IMR-90 (cell line): ENCODE measurements around the gene PPP5C. TPM values are rescaled to one million over a fixed set of nuclear protein-coding genes. Genes with fewer than 3 reads are reported as not detected.
A peak's percentile ranks its signal among the peaks of the same experiment; 100 is the strongest.
"Not testable (repeated sequence)": the region's sequence is repeated elsewhere in the genome, so short reads cannot be mapped to it uniquely, and the experiment has no call there.

Source experiments
- ATAC-seq: fragments of 200-7000 bp; cut with Tn5 transposase; 2 replicates; pipeline ENCODE4 v1.9.1; 2020; ENCODE audit warnings: low read depth, mild to moderate bottlenecking, moderate library complexity
- BruUV-seq: library from RNA; stranded (reverse); fragments of 400-500 nt; replicated peaks from 2 replicates; lab custom pipeline; 2021; lab: Mats Ljungman, UMichigan
- CTCF ChIA-PET: fragments of 300-600 bp; formaldehyde crosslinking; extraction: SDS; loops from one replicate; lab custom pipeline; 2021; ENCODE audit warnings: antibody characterized with exemption; lab: Yijun Ruan, JAX
- POLR2A ChIA-PET: fragments of 300-600 bp; sonication (Branson Sonifier 250); formaldehyde crosslinking; loops from one replicate; lab custom pipeline; 2022; ENCODE audit warnings: antibody characterized with exemption; ENCODE audit not compliant: unreplicated experiment; lab: Charles Lee
- DNase-seq: peaks from one replicate; pipeline ENCODE4 v3.0.0; 2013
- H2AFZ ChIP-seq: replicated peaks from 2 replicates; pipeline ENCODE3; 2013; ENCODE audit warnings: low read length, mild to moderate bottlenecking; ENCODE audit not compliant: poor library complexity
- H2AK5ac ChIP-seq: 2 replicates; pipeline ENCODE4 v1.6.1; 2013; ENCODE audit warnings: low read depth, low read length, inconsistent platforms
- H2AK9ac ChIP-seq: replicated peaks from 2 replicates; pipeline ENCODE3; 2013; ENCODE audit warnings: mild to moderate bottlenecking, low read depth, low read length, moderate library complexity; ENCODE audit not compliant: poor library complexity
- H2BK120ac ChIP-seq: 2 replicates; pipeline ENCODE4 v1.6.1; 2013; ENCODE audit warnings: low read depth, low read length, inconsistent platforms
- H2BK15ac ChIP-seq: 3 replicates; pipeline ENCODE4 v1.6.1; 2013; ENCODE audit warnings: low read depth, low read length, inconsistent platforms
- H2BK20ac ChIP-seq: 2 replicates; pipeline ENCODE4 v1.6.1; 2013; ENCODE audit warnings: low read depth, mild to moderate bottlenecking, inconsistent platforms, low read length, moderate library complexity
- H2BK5ac ChIP-seq: 2 replicates; pipeline ENCODE4 v1.6.1; 2013; ENCODE audit warnings: mild to moderate bottlenecking, low read depth, low read length, inconsistent platforms; ENCODE audit not compliant: poor library complexity, severe bottlenecking
- H3K14ac ChIP-seq: replicated peaks from 2 replicates; pipeline ENCODE4 v1.6.1; 2013; ENCODE audit warnings: low read depth, low read length, inconsistent platforms
- H3K18ac ChIP-seq: 2 replicates; pipeline ENCODE4 v1.6.1; 2013; ENCODE audit warnings: low read depth, low read length, control low read depth
- H3K23ac ChIP-seq: 2 replicates; pipeline ENCODE4 v1.6.1; 2013; ENCODE audit warnings: low read depth, low read length, inconsistent platforms
- H3K27ac ChIP-seq: 2 replicates; pipeline ENCODE4 v1.5.1; 2013; ENCODE audit warnings: mild to moderate bottlenecking, control low read depth, low read length; ENCODE audit not compliant: insufficient read depth
- H3K27me3 ChIP-seq: 2 replicates; pipeline ENCODE4 v1.6.1; 2013; ENCODE audit warnings: low read length; ENCODE audit not compliant: control insufficient read depth, insufficient read depth
- H3K36me3 ChIP-seq: 2 replicates; pipeline ENCODE4 v1.6.1; 2013; ENCODE audit warnings: low read length, mixed read lengths; ENCODE audit not compliant: control insufficient read depth, insufficient read depth
- H3K4ac ChIP-seq: 2 replicates; pipeline ENCODE4 v1.6.1; 2013; ENCODE audit warnings: low read depth, low read length, inconsistent platforms
- H3K4me1 ChIP-seq: 2 replicates; pipeline ENCODE4 v1.6.1; 2013; ENCODE audit warnings: low read length, mixed read lengths; ENCODE audit not compliant: control insufficient read depth, insufficient read depth
- H3K4me2 ChIP-seq: 2 replicates; pipeline ENCODE4 v1.6.1; 2013; ENCODE audit warnings: low read depth, mild to moderate bottlenecking, control low read depth, low read length, moderate library complexity
- H3K4me3 ChIP-seq: 2 replicates; pipeline ENCODE4 v1.5.1; 2013; ENCODE audit warnings: low read depth, mild to moderate bottlenecking, control low read depth, low read length, moderate library complexity; ENCODE audit not compliant: insufficient read depth
- H3K56ac ChIP-seq: 2 replicates; pipeline ENCODE4 v1.6.1; 2013; ENCODE audit warnings: low read length, inconsistent platforms; ENCODE audit not compliant: insufficient read depth; ENCODE audit errors: extremely low read depth
- H3K79me1 ChIP-seq, 2 experiments: 2 replicates each; pipeline ENCODE4 v1.6.1; 2013; ENCODE audit warnings: low read length in 2 of 2, inconsistent platforms in 1 of 2, low read depth in 1 of 2
- H3K9ac ChIP-seq: 2 replicates; pipeline ENCODE4 v1.6.1; 2013; ENCODE audit warnings: low read depth, low read length, control low read depth
- H3K9me1 ChIP-seq: 2 replicates; pipeline ENCODE4 v1.6.1; 2013; ENCODE audit warnings: low read length, inconsistent platforms; ENCODE audit not compliant: insufficient read depth
- H3K9me3 ChIP-seq: 2 replicates; pipeline ENCODE4 v1.6.1; 2013; ENCODE audit warnings: low read length; ENCODE audit not compliant: control insufficient read depth, insufficient read depth
- H4K20me1 ChIP-seq: 2 replicates; pipeline ENCODE4 v1.6.1; 2013; ENCODE audit warnings: low read length, inconsistent platforms; ENCODE audit not compliant: insufficient read depth
- H4K5ac ChIP-seq: 2 replicates; pipeline ENCODE4 v1.6.1; 2013; ENCODE audit warnings: mild to moderate bottlenecking, low read depth, low read length, control low read depth
- H4K8ac ChIP-seq, 2 experiments: 2 replicates each; pipeline ENCODE4 v1.6.1; 2013; ENCODE audit warnings: low read depth in 2 of 2, low read length in 2 of 2, control low read depth in 1 of 2, inconsistent platforms in 1 of 2
- H4K91ac ChIP-seq: 2 replicates; pipeline ENCODE4 v1.6.1; 2013; ENCODE audit warnings: low read depth, low read length, inconsistent platforms; ENCODE audit not compliant: insufficient read depth
- WGBS, 2 experiments: methylation state at CpG; one replicate each; pipeline versions ENCODE4 v1.1.5 to v1.1.7; 2013; ENCODE audit warnings: missing lambda C conversion rate in 2 of 2; ENCODE audit not compliant: insufficient read length in 1 of 2; ENCODE audit errors: extremely low coverage in 2 of 2; 5-methylcytosine and 5-hydroxymethylcytosine counted together
- dilution Hi-C: fragments of 300-500 bp; cut with HindIII; formaldehyde crosslinking; loops from one replicate; pipeline ENCODE4 v1.14.3; 2018; ENCODE audit warnings: low sequenced_read_pairs; ENCODE audit not compliant: unreplicated experiment
- in situ Hi-C: fragments of 300-500 bp; cut with MboI; formaldehyde crosslinking; loops from 3 replicates; pipeline ENCODE4 v1.14.3; 2019; ENCODE audit warnings: low sequenced_read_pairs, inconsistent platforms, mixed read lengths
- intact Hi-C: fragments of 100-400 bp; cut with micrococcal nuclease; formaldehyde crosslinking; loops from 2 replicates; pipeline ENCODE4 v1.10.0; 2022
- polyA plus RNA-seq, 3 experiments: library from polyadenylated mRNA; depleted of rRNA; stranded (reverse); fragments of >200 nt; gene quantifications; 2 replicates each; pipeline ENCODE4 v1.2.3, GENCODE V29; 2012; ENCODE audit warnings: low replicate concordance in 1 of 3
- total RNA-seq: library from RNA; depleted of rRNA; stranded (reverse); fragments of >200 nt; gene quantifications from 2 replicates; pipeline ENCODE4 v1.2.3, GENCODE V29; 2012

Gene PPP5C
- total and polyA plus RNA-seq, 2 of the 4 experiments (the other 2 are of a cell fraction), result 80.5 to 128 TPM

DNA sequence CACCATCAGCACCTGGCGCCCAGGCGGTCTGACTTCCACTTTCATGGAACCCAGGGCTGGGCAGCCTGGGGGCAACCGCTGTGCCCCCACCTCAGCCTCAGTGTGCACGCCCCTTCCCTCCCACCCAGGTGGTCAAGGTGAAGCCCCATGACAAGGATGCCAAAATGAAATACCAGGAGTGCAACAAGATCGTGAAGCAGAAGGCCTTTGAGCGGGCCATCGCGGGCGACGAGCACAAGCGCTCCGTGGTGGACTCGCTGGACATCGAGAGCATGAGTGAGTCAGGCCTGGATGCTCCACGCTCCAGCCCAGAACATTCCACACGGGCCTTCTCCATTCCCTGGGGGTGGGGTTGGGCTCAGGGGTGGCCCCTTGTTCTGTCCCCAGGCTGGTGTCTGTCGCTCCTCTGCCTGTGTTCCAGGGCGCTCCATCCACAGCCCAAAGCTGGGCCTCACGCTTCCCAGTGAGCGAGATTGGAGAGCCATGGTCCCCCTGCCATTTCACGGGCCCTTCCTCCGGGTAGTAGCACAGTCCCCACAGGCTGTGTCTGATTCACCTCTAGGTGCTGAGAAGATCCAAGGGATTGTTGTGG lies 28.7 kb downstream of the PPP5C start:
- H3K27me3 ChIP-seq, H3K4me2 ChIP-seq, H3K27ac ChIP-seq, H3K4ac ChIP-seq, dilution Hi-C loops, in situ Hi-C loops, H3K4me3 ChIP-seq, BruUV-seq, H2AFZ ChIP-seq, H3K14ac ChIP-seq, H4K8ac ChIP-seq, POLR2A ChIA-PET, H3K23ac ChIP-seq, CTCF ChIA-PET, intact Hi-C loops, H3K18ac ChIP-seq, H2BK120ac ChIP-seq, H2AK5ac ChIP-seq, H2BK15ac ChIP-seq, ATAC-seq, H4K91ac ChIP-seq, DNase-seq, H2BK20ac ChIP-seq, H2BK5ac ChIP-seq, H3K56ac ChIP-seq, H3K9ac ChIP-seq, H4K5ac ChIP-seq, H3K9me3 ChIP-seq: not testable (repeated sequence)
- H3K4me1 ChIP-seq, result peaks cover 23% of the 10 kb centered on the region
- H3K36me3 ChIP-seq, result peaks cover 19% of the 10 kb centered on the region
- peak overlapping the region; percentile 8 for H2AK9ac ChIP-seq
- H3K9me1 ChIP-seq, result peaks cover 37% of the 10 kb centered on the region
- peaks cover 42 to 86% of the 10 kb centered on the region in 2 experiments for H3K79me1 ChIP-seq
- peaks cover 27% of the 10 kb centered on the region for H4K20me1 ChIP-seq
- WGBS, 2 experiments, result no CpG with 5 or more reads among the region's 22 CpGs
